GM12864 (cell line): Measurements from ENCODE around the gene ADGRF3.
"Not testable (repeated sequence)": the region's sequence is repeated elsewhere in the genome, so short reads cannot be mapped to it uniquely, and the experiment has no call there.

Experiments
- DNase-seq: peaks from one replicate; pipeline ENCODE4 v3.0.0-alpha.2; 2011; ENCODE audit warnings: low read depth
- H3K4me3 ChIP-seq: 2 replicates; pipeline ENCODE4 v1.5.1; 2011; ENCODE audit warnings: mild to moderate bottlenecking, low read depth, low read length, control low read depth
- CTCF ChIP-seq: IDR thresholded peaks from 2 replicates; pipeline ENCODE4 v1.5.1; 2011; ENCODE audit warnings: low read depth, mild to moderate bottlenecking, moderate library complexity, low read length, control low read depth, inconsistent platforms; ENCODE audit errors: missing control alignments

The ADGRF3 gene

GRCh38 chr2:26316845-26317244, 29.7 kb downstream of the ADGRF3 start:
- TF ChIP-seq CTCF: no peak
- no peak for DNase-seq
- H3K4me3 ChIP-seq: no peak overlapping the region

GRCh38 chr2:26316041-26316440, 30.5 kb downstream of the ADGRF3 start:
- no peak for DNase-seq
- no peak for TF ChIP-seq CTCF
- H3K4me3 ChIP-seq: no peak overlapping the region

- no peak for DNase-seq
- no peak overlapping the region for H3K4me3 ChIP-seq
- no peak for TF ChIP-seq CTCF
These were observed 32.3 kb downstream of the ADGRF3 start for GRCh38 chr2:26314243-26314642.

- H3K4me3 ChIP-seq: no peak overlapping the region
- no peak for TF ChIP-seq CTCF
- no peak for DNase-seq
These were observed 33.1 kb downstream of the ADGRF3 start for GRCh38 chr2:26313446-26313845.

- H3K4me3 ChIP-seq: no peak overlapping the region
- TF ChIP-seq CTCF: no peak
- DNase-seq: no peak
These were observed 34.1 kb downstream of the ADGRF3 start for GRCh38 chr2:26312471-26312870.

GRCh38 chr2:26309921-26310320, 36.7 kb downstream of the ADGRF3 start:
- no peak for DNase-seq
- no peak overlapping the region for H3K4me3 ChIP-seq
- no peak for TF ChIP-seq CTCF

- DNase-seq: no peak
- no peak for TF ChIP-seq CTCF
- H3K4me3 ChIP-seq: no peak overlapping the region
These were observed 41.0 kb downstream of the ADGRF3 start for GRCh38 chr2:26305540-26305939.

GRCh38 chr2:26305094-26305493, 41.5 kb downstream of the ADGRF3 start:
- not testable (repeated sequence) for DNase-seq, H3K4me3 ChIP-seq
